NCI-H446 treated with DMSO at 0.1 percent for 48 hours (cell line): ENCODE data around the gene OR6J1.
"Not testable (repeated sequence)": the region's sequence is repeated elsewhere in the genome, so short reads cannot be mapped to it uniquely, and the experiment has no call there.

Experiments
- DNase-seq: peaks from one replicate; lab custom pipeline; 2025; lab: John Stamatoyannopoulos, UW

The OR6J1 gene

GRCh38 chr14:22606380-22606779 lies 37.8 kb downstream of the OR6J1 start:
- no peak for DNase-seq

- DNase-seq = no peak
These were observed 41.3 kb downstream of the OR6J1 start for GRCh38 chr14:22602862-22603261.

- no peak for DNase-seq
These were observed 42.2 kb downstream of the OR6J1 start for GRCh38 chr14:22601996-22602395.

GRCh38 chr14:22601456-22601855 lies 42.7 kb downstream of the OR6J1 start:
- DNase-seq = no peak

- DNase-seq = no peak
These were observed 44.1 kb downstream of the OR6J1 start for GRCh38 chr14:22600027-22600426.

- DNase-seq = no peak
These were observed 44.8 kb downstream of the OR6J1 start for GRCh38 chr14:22599349-22599748.

- DNase-seq = no peak
These were observed 45.3 kb downstream of the OR6J1 start for GRCh38 chr14:22598896-22599244.

GRCh38 chr14:22598099-22598895 lies 45.9 kb downstream of the OR6J1 start, which contains the start of gene ABHD4:
TSS of gene ABHD4 (plus strand) at chr14:22598300. CDS start at chr14:22598307, 7 bp downstream.
- peak; percentile 29 for DNase-seq

GRCh38 chr14:22597771-22598098 lies 46.4 kb downstream of the OR6J1 start:
- DNase-seq = no peak

GRCh38 chr14:22597265-22597664 lies 46.9 kb downstream of the OR6J1 start:
- DNase-seq = no peak

- DNase-seq = no peak
These were observed 47.7 kb downstream of the OR6J1 start for GRCh38 chr14:22596354-22596879.

- DNase-seq = no peak
These were observed 49.9 kb downstream of the OR6J1 start for GRCh38 chr14:22594156-22594716.

GRCh38 chr14:22593601-22594000 lies 50.6 kb downstream of the OR6J1 start:
- DNase-seq = no peak

GRCh38 chr14:22593189-22593588 lies 51.0 kb downstream of the OR6J1 start:
- no peak for DNase-seq

- peak; percentile 98 for DNase-seq
These were observed 54.9 kb downstream of the OR6J1 start, which contains the start of gene DAD1 for GRCh38 chr14:22589096-22589839. TSS of gene DAD1 (minus strand) at chr14:22589224. CDS start at chr14:22589157, 67 bp downstream.

- no peak for DNase-seq
These were observed 55.5 kb downstream of the OR6J1 start for GRCh38 chr14:22588526-22589095.

- not testable (repeated sequence) for DNase-seq
These were observed 56.3 kb downstream of the OR6J1 start for GRCh38 chr14:22587677-22588422.

- DNase-seq = no peak
These were observed 56.9 kb downstream of the OR6J1 start for GRCh38 chr14:22587247-22587646.

GRCh38 chr14:22583994-22584393 lies 60.2 kb downstream of the OR6J1 start:
- no peak for DNase-seq
